ENCODE measurements around the gene HPSE2. TPM values are rescaled to one million over a fixed set of nuclear protein-coding genes. Genes with fewer than 3 reads are reported as not detected.

HPSE2 gene
- total RNA-seq, 1 experiment from 2014 or later = 0.05 TPM

DNA sequence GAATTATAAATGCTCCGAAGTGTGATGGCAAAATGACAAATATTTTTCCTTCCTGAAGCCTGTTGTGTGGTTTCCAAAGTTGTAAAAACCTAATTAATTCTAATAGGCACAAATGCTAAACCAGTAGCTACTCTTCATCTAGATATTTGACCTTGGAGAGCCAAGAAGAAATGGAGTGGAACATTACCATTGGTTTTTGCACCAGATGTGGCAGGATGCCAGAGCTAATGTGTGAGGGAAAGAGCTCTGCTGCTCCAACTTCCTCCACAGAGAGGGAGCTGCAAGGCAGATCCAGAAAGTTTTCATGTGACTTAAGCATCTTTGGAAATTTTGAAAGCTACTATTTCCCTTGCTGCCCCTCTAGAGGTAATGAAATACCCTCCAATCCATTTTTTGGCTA is 723.8 kb downstream of the HPSE2 start:
- no peaks in the 10 kb centered on the region for H3K4me1 ChIP-seq (ENCODE audit: control insufficient read depth in 1 of 2, insufficient read depth in 2 of 2, low read length in 2 of 2)
- ChIA-PET RAD21 (ENCODE audit: low non-redundant PET in 1 of 2, low total read pairs in 2 of 2, uncharacterized antibody in 2 of 2, unreplicated experiment in 2 of 2) (no interaction called here), CTCF (no interaction called here), POLR2A (no interaction called here)
- H3K36me3 ChIP-seq (ENCODE audit: control insufficient read depth in 1 of 2, insufficient read depth in 2 of 2, low read length in 2 of 2) = no peaks in the 10 kb centered on the region
- no peak overlapping the region for H3K4me2 ChIP-seq (ENCODE audit: low read length)
- H3K79me2 ChIP-seq (ENCODE audit: insufficient read depth, low read length) = no peaks in the 10 kb centered on the region
- ATAC-seq (no peak), DNase-seq (ENCODE audit: low read depth, low spot score) (no peak)
- H3K9me3 ChIP-seq (ENCODE audit: control insufficient read depth in 1 of 2, insufficient read depth in 1 of 2, low read depth in 1 of 2, low read length in 2 of 2) = no peaks in the 10 kb centered on the region
- no peak overlapping the region for H2AFZ ChIP-seq (ENCODE audit: low read depth, low read length, poor library complexity, severe bottlenecking)
- TF ChIP-seq ELF1 (IDR thresholded peaks at IDR 0.05; ENCODE audit: borderline replicate concordance, low read depth) (no peak), ZFX (IDR thresholded peaks at IDR 0.05) (no peak), EZH2 (IDR thresholded peaks at IDR 0.05) (no peak), EGR1 (IDR thresholded peaks at IDR 0.05; ENCODE audit: low read depth) (no peak), POLR2A (IDR thresholded peaks at IDR 0.05; ENCODE audit: borderline replicate concordance, extremely low read depth, insufficient read depth, insufficient read length) (no peak), JUND (IDR thresholded peaks at IDR 0.05) (no peak), POLR2AphosphoS5 (IDR thresholded peaks at IDR 0.05; ENCODE audit: low read depth, low read length) (no peak), FOSL1 (IDR thresholded peaks at IDR 0.05; ENCODE audit: low read depth) (no peak), CEBPB (IDR thresholded peaks at IDR 0.05; ENCODE audit: low read depth) (no peak), SIN3A (IDR thresholded peaks at IDR 0.05; ENCODE audit: low read depth) (no peak), RAD21 (IDR thresholded peaks at IDR 0.05; ENCODE audit: low read depth) (no peak), YY1 (IDR thresholded peaks at IDR 0.05; ENCODE audit: extremely low read depth, insufficient replicate concordance, low read depth, low read length) (no peak), SP1 (IDR thresholded peaks at IDR 0.05; ENCODE audit: low read depth) (no peak), EZH2phosphoT487 (IDR thresholded peaks at IDR 0.05; ENCODE audit: borderline replicate concordance) (no peak)
- TF ChIP-seq, protein P1, sequence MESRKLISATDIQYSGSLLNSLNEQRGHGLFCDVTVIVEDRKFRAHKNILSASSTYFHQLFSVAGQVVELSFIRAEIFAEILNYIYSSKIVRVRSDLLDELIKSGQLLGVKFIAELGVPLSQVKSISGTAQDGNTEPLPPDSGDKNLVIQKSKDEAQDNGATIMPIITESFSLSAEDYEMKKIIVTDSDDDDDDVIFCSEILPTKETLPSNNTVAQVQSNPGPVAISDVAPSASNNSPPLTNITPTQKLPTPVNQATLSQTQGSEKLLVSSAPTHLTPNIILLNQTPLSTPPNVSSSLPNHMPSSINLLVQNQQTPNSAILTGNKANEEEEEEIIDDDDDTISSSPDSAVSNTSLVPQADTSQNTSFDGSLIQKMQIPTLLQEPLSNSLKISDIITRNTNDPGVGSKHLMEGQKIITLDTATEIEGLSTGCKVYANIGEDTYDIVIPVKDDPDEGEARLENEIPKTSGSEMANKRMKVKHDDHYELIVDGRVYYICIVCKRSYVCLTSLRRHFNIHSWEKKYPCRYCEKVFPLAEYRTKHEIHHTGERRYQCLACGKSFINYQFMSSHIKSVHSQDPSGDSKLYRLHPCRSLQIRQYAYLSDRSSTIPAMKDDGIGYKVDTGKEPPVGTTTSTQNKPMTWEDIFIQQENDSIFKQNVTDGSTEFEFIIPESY (IDR thresholded peaks at IDR 0.05; ENCODE audit: extremely low read depth, insufficient replicate concordance, low read length) = no peak
- TF ChIP-seq, protein P2, sequence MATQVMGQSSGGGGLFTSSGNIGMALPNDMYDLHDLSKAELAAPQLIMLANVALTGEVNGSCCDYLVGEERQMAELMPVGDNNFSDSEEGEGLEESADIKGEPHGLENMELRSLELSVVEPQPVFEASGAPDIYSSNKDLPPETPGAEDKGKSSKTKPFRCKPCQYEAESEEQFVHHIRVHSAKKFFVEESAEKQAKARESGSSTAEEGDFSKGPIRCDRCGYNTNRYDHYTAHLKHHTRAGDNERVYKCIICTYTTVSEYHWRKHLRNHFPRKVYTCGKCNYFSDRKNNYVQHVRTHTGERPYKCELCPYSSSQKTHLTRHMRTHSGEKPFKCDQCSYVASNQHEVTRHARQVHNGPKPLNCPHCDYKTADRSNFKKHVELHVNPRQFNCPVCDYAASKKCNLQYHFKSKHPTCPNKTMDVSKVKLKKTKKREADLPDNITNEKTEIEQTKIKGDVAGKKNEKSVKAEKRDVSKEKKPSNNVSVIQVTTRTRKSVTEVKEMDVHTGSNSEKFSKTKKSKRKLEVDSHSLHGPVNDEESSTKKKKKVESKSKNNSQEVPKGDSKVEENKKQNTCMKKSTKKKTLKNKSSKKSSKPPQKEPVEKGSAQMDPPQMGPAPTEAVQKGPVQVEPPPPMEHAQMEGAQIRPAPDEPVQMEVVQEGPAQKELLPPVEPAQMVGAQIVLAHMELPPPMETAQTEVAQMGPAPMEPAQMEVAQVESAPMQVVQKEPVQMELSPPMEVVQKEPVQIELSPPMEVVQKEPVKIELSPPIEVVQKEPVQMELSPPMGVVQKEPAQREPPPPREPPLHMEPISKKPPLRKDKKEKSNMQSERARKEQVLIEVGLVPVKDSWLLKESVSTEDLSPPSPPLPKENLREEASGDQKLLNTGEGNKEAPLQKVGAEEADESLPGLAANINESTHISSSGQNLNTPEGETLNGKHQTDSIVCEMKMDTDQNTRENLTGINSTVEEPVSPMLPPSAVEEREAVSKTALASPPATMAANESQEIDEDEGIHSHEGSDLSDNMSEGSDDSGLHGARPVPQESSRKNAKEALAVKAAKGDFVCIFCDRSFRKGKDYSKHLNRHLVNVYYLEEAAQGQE (IDR thresholded peaks at IDR 0.05; ENCODE audit: low read depth) = no peak
- TF ChIP-seq, protein P3, sequence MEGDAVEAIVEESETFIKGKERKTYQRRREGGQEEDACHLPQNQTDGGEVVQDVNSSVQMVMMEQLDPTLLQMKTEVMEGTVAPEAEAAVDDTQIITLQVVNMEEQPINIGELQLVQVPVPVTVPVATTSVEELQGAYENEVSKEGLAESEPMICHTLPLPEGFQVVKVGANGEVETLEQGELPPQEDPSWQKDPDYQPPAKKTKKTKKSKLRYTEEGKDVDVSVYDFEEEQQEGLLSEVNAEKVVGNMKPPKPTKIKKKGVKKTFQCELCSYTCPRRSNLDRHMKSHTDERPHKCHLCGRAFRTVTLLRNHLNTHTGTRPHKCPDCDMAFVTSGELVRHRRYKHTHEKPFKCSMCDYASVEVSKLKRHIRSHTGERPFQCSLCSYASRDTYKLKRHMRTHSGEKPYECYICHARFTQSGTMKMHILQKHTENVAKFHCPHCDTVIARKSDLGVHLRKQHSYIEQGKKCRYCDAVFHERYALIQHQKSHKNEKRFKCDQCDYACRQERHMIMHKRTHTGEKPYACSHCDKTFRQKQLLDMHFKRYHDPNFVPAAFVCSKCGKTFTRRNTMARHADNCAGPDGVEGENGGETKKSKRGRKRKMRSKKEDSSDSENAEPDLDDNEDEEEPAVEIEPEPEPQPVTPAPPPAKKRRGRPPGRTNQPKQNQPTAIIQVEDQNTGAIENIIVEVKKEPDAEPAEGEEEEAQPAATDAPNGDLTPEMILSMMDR (IDR thresholded peaks at IDR 0.05 in 2 of 3, conservative IDR thresholded peaks at IDR 0.05 in 1 of 3; ENCODE audit: borderline replicate concordance in 1 of 3, insufficient read depth in 1 of 3, low read depth in 2 of 3, low read length in 2 of 3) = no peak
- H3K27me3 ChIP-seq (ENCODE audit: insufficient read depth, low read length) = peaks cover 38% of the 10 kb centered on the region
- no peaks in the 10 kb centered on the region for H4K20me1 ChIP-seq (ENCODE audit: insufficient read depth)
- no peak overlapping the region for H3K27ac ChIP-seq (ENCODE audit: low read depth, low read length)
- intact Hi-C loops (cut with micrococcal nuclease) = no loop called here
- no peaks in the 10 kb centered on the region for H3K9me2 ChIP-seq (ENCODE audit: insufficient read depth)
- no peak overlapping the region for H3K4me3 ChIP-seq (replicated peaks in 1 of 2; ENCODE audit: low read depth in 1 of 2, low read length in 2 of 2)
- BruUV-seq (replicated peaks) = no TSS peak
- H3K9ac ChIP-seq (ENCODE audit: low read length) = no peak overlapping the region

All from HCT116 (cell line).